ENCODE results near the gene PPARA. TPM values are rescaled to one million over a fixed set of nuclear protein-coding genes. Genes with fewer than 3 reads are reported as not detected.

PPARA gene
- polyA plus RNA-seq, 3 donors, result 3.7 to 6.3 (median 4.9) TPM

GRCh38 chr22:46145361-46145851 is 4.9 kb upstream of the PPARA start:
- Histone ChIP-seq H3K9me3 (replicated peaks in 1 of 2; ENCODE audit: control insufficient read depth in 1 of 2, insufficient read depth in 1 of 2, low read length in 2 of 2) (peaks cover 0 to 7% of the 10 kb centered on the region in 2 donors), H3K36me3 (replicated peaks in 1 of 2; ENCODE audit: control insufficient read depth in 1 of 2, insufficient read depth in 2 of 2, low read length in 2 of 2) (no peaks in the 10 kb centered on the region), H3K27ac (ENCODE audit: low read depth in 1 of 2, low read length in 2 of 2) (no peak overlapping the region), H3K27me3 (ENCODE audit: control insufficient read depth in 2 of 2, insufficient read depth in 2 of 2, low read length in 2 of 2) (peaks cover 8 to 33% of the 10 kb centered on the region in 2 donors), H3K4me2 (replicated peaks; ENCODE audit: extremely low read depth, low read length, poor library complexity, severe bottlenecking) (no peak overlapping the region), H3K4me1 (ENCODE audit: control insufficient read depth in 1 of 2, insufficient read depth in 2 of 2, low read length in 2 of 2) (peaks cover 10 to 14% of the 10 kb centered on the region in 2 donors), H3K9ac (ENCODE audit: insufficient read depth, low read length, poor library complexity, severe bottlenecking) (no peak overlapping the region), H4K20me1 (ENCODE audit: insufficient read depth, low read length) (no peaks in the 10 kb centered on the region), H2AFZ (ENCODE audit: insufficient read depth, low read depth, low read length, poor library complexity, severe bottlenecking) (no peak overlapping the region), H3K79me2 (ENCODE audit: insufficient read depth, low read length) (no peaks in the 10 kb centered on the region), H3K4me3 (replicated peaks in 1 of 3; ENCODE audit: low read depth in 2 of 3, low read length in 3 of 3) (no peak overlapping the region)
- no peak for TF ChIP-seq CTCF (IDR thresholded peaks at IDR 0.05)
- Mint-ChIP-seq H3K27me3 (ENCODE audit: low read depth in 3 of 3) (peaks cover 33 to 46% (median 36%) of the 10 kb centered on the region in 3 donors), H3K27ac (no peak overlapping the region), H3K9me3 (peaks cover 2 to 9% (median 8%) of the 10 kb centered on the region in 7 donors), H3K36me3 (no peaks in the 10 kb centered on the region), H3K4me1 (peaks cover 10% of the 10 kb centered on the region), H3K4me3 (no peak overlapping the region)
- WGBS (ENCODE audit: insufficient coverage), result 96% methylated on average over 10 of the region's 14 CpGs
- DNase-seq, result no peak
- intact Hi-C loops (cut with micrococcal nuclease), result no loop called here

DNA sequence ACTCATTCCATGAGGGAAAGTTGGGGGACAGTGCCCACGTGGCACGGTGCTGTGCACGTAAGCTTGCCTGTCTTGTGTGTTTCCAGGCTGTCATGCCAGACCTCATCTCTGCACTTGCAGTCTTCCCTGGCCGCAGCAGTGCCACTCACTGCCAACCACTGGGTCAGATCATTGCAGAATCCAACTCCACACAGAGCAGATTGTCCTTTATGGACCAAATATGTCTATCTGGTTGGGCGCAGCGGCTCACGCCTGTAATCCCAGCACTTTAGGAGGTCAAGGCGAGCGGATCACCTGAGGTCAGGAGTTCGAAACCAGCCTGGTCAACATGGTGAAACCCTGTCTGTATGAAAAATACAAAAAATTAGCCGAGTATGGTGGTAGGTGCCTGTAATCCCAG is 4.4 kb upstream of the PPARA start:
- DNase-seq, result no peak
- Mint-ChIP-seq H3K27ac (no peak overlapping the region), H3K4me3 (no peak overlapping the region), H3K27me3 (ENCODE audit: low read depth in 3 of 3) (peaks cover 33 to 46% (median 36%) of the 10 kb centered on the region in 3 donors), H3K9me3 (peaks cover 1 to 6% (median 4%) of the 10 kb centered on the region in 7 donors), H3K36me3 (no peaks in the 10 kb centered on the region), H3K4me1 (peaks cover 10% of the 10 kb centered on the region)
- intact Hi-C loops (cut with micrococcal nuclease), result no loop called here
- Histone ChIP-seq H4K20me1 (ENCODE audit: insufficient read depth, low read length) (no peaks in the 10 kb centered on the region), H3K9ac (ENCODE audit: insufficient read depth, low read length, poor library complexity, severe bottlenecking) (no peak overlapping the region), H3K9me3 (replicated peaks in 1 of 2; ENCODE audit: control insufficient read depth in 1 of 2, insufficient read depth in 1 of 2, low read length in 2 of 2) (peaks cover 0 to 2% of the 10 kb centered on the region in 2 donors), H3K36me3 (replicated peaks in 1 of 2; ENCODE audit: control insufficient read depth in 1 of 2, insufficient read depth in 2 of 2, low read length in 2 of 2) (no peaks in the 10 kb centered on the region), H2AFZ (ENCODE audit: insufficient read depth, low read depth, low read length, poor library complexity, severe bottlenecking) (no peak overlapping the region), H3K27me3 (ENCODE audit: control insufficient read depth in 2 of 2, insufficient read depth in 2 of 2, low read length in 2 of 2) (peaks cover 8 to 33% of the 10 kb centered on the region in 2 donors), H3K4me3 (replicated peaks in 1 of 3; ENCODE audit: low read depth in 2 of 3, low read length in 3 of 3) (no peak overlapping the region), H3K27ac (ENCODE audit: low read depth in 1 of 2, low read length in 2 of 2) (no peak overlapping the region), H3K4me1 (ENCODE audit: control insufficient read depth in 1 of 2, insufficient read depth in 2 of 2, low read length in 2 of 2) (peaks cover 10 to 16% of the 10 kb centered on the region in 2 donors), H3K4me2 (replicated peaks; ENCODE audit: extremely low read depth, low read length, poor library complexity, severe bottlenecking) (no peak overlapping the region), H3K79me2 (ENCODE audit: insufficient read depth, low read length) (no peaks in the 10 kb centered on the region)
- TF ChIP-seq CTCF (IDR thresholded peaks at IDR 0.05), result no peak
- WGBS (ENCODE audit: insufficient coverage), result 96% methylated on average over 11 of the region's 11 CpGs
